Neutrophil (primary cell): ENCODE data around the gene CACNA2D2.

Experiments
- H3K27ac ChIP-seq: fragments of 200-600 bp; sonication (generic); 2 replicates; pipeline ENCODE4 v1.5.1; 2016; ENCODE audit warnings: mild to moderate bottlenecking, moderate library complexity
- H3K27me3 ChIP-seq: fragments of 200-600 bp; sonication (generic); 2 replicates; pipeline ENCODE4 v1.6.0; 2016; ENCODE audit warnings: mild to moderate bottlenecking
- H3K36me3 ChIP-seq: fragments of 200-600 bp; sonication (generic); 2 replicates; pipeline ENCODE4 v1.5.1; 2017
- H3K4me1 ChIP-seq, 2 experiments: fragments of 200-600 bp in 1 of 2; sonication (generic) in 1 of 2; 1 replicate in 1 of 2; 2 replicates in 1 of 2; pipeline versions ENCODE4 v1.5.1 to v1.6.1; 2013 to 2016; ENCODE audit warnings: low read depth in 1 of 2, low read length in 1 of 2, mild to moderate bottlenecking in 1 of 2, moderate library complexity in 1 of 2; ENCODE audit not compliant: control insufficient read depth in 1 of 2, insufficient read depth in 1 of 2
- H3K4me3 ChIP-seq, 2 experiments: fragments of 200-600 bp in 1 of 2; sonication (generic) in 1 of 2; 1 replicate in 1 of 2; 2 replicates in 1 of 2; pipeline ENCODE4 v1.5.1; 2013 to 2016; ENCODE audit warnings: low read depth in 1 of 2, low read length in 1 of 2, mild to moderate bottlenecking in 1 of 2, moderate library complexity in 1 of 2
- H3K9me3 ChIP-seq: fragments of 200-600 bp; sonication (generic); 2 replicates; pipeline ENCODE4 v1.5.1; 2016
- CTCF ChIP-seq: fragments of 200-600 bp; sonication (generic); IDR thresholded peaks from 2 replicates; pipeline ENCODE4 v1.5.1; 2016; ENCODE audit warnings: antibody characterized with exemption

Gene CACNA2D2

GRCh38 chr3:50419595-50420370 lies 83.7 kb downstream of the CACNA2D2 start:
- TF ChIP-seq CTCF = no peak
- Histone ChIP-seq H3K9me3 (no peaks in the 10 kb centered on the region), H3K36me3 (no peaks in the 10 kb centered on the region), H3K4me1 (peaks cover 0 to 3% of the 10 kb centered on the region in 2 experiments), H3K27me3 (no peaks in the 10 kb centered on the region), H3K4me3 (no peak overlapping the region), H3K27ac (no peak overlapping the region)

- Histone ChIP-seq H3K4me3 (no peak overlapping the region), H3K36me3 (no peaks in the 10 kb centered on the region), H3K9me3 (no peaks in the 10 kb centered on the region), H3K27me3 (no peaks in the 10 kb centered on the region), H3K4me1 (peaks cover 0 to 3% of the 10 kb centered on the region in 2 experiments), H3K27ac (no peak overlapping the region)
- TF ChIP-seq CTCF = no peak
Measured at GRCh38 chr3:50418850-50419249, 84.6 kb downstream of the CACNA2D2 start.

- Histone ChIP-seq H3K4me3 (no peak overlapping the region), H3K36me3 (no peaks in the 10 kb centered on the region), H3K27me3 (no peaks in the 10 kb centered on the region), H3K9me3 (no peaks in the 10 kb centered on the region), H3K4me1 (peaks cover 0 to 3% of the 10 kb centered on the region in 2 experiments), H3K27ac (no peak overlapping the region)
- TF ChIP-seq CTCF = no peak
Measured at GRCh38 chr3:50417637-50418033, 85.8 kb downstream of the CACNA2D2 start.

- Histone ChIP-seq H3K27ac (no peak overlapping the region), H3K4me1 (peaks cover 0 to 3% of the 10 kb centered on the region in 2 experiments), H3K36me3 (no peaks in the 10 kb centered on the region)
Measured at GRCh38 chr3:50416736-50417636, 86.4 kb downstream of the CACNA2D2 start.

GRCh38 chr3:50415816-50416215 lies 87.6 kb downstream of the CACNA2D2 start:
- H3K27ac ChIP-seq = no peak overlapping the region
- H3K4me1 ChIP-seq = peaks cover 0 to 3% of the 10 kb centered on the region in 2 experiments

More at GRCh38 chr3:50416736-50417636, 86.4 kb downstream of the CACNA2D2 start:
- H3K27me3 ChIP-seq = no peaks in the 10 kb centered on the region
- TF ChIP-seq CTCF = no peak
- no peak overlapping the region for H3K4me3 ChIP-seq
- H3K9me3 ChIP-seq = no peaks in the 10 kb centered on the region

More at GRCh38 chr3:50415816-50416215, 87.6 kb downstream of the CACNA2D2 start:
- no peaks in the 10 kb centered on the region for H3K27me3 ChIP-seq
- no peak overlapping the region for H3K4me3 ChIP-seq
- no peaks in the 10 kb centered on the region for H3K9me3 ChIP-seq
- no peak for TF ChIP-seq CTCF
- no peaks in the 10 kb centered on the region for H3K36me3 ChIP-seq
